Fibroblast of villous mesenchyme (primary cell): ENCODE data around the gene CACNA2D2. TPM values are rescaled to one million over a fixed set of nuclear protein-coding genes. Genes with fewer than 3 reads are reported as not detected.

Source experiments
- DNase-seq: peaks from one replicate; pipeline ENCODE4 v3.0.0-alpha.2; 2010; ENCODE audit warnings: low read depth
- H3K4me3 ChIP-seq: 2 replicates; pipeline ENCODE4 v1.5.1; 2011; ENCODE audit warnings: low read depth, mild to moderate bottlenecking, low read length
- total RNA-seq: library from RNA; depleted of rRNA; stranded (reverse); fragments of >200 nt; gene quantifications from 2 replicates; pipeline ENCODE4 v1.2.3, GENCODE V29; 2012
- TF ChIP-seq, protein P1 (sequence below): IDR thresholded peaks from 2 replicates; pipeline ENCODE4 v1.5.1; 2012; ENCODE audit warnings: low read depth, mild to moderate bottlenecking, low read length; ENCODE audit not compliant: insufficient read depth

Gene CACNA2D2
- total RNA-seq, 1 donor, result not detected

DNA sequence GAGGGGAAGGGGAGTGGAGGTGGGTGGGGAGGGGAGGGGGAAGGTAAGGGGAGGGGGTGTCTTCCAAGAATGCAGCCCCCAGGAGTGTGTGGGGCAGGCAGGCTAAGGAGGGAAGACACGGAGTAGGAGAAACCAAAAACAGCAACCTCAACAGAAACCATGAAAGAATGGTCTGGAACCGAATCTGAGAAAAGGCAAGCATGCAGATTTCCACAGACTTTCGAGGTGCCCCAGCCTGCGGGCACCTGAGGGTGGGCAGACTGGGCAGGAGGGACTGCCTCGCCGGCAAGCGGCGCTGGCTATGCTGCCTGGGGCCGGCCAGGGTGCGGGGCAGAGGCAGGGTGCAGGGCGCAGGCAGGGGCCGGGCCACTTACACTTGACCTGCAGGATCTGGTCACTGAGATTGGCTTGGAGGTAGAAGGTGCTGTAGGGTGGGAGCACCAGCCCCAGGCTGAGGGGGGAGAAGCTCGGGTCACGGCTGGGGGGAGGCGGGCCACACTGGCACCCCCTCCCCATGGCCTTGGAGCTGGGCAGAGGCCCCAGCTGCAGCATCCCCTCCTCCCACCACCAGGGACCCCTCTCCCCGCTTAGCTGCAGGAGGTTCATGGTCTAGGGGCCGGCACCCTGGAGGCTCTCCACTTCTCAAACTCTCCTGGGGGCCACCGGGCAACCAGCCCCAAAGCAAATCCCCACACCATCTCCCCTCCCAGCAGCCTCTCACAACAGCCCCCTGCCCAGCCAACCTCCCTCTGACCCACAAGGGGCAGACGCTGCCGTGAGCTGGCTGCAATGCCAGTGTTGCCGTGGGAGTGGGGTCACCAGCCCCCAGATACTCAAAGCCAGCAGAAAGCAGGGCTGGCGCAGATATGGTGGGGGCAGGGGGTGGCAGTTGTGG, 128.8 kb downstream of the CACNA2D2 start:
- DNase-seq, result no peak
- TF ChIP-seq, protein P1, sequence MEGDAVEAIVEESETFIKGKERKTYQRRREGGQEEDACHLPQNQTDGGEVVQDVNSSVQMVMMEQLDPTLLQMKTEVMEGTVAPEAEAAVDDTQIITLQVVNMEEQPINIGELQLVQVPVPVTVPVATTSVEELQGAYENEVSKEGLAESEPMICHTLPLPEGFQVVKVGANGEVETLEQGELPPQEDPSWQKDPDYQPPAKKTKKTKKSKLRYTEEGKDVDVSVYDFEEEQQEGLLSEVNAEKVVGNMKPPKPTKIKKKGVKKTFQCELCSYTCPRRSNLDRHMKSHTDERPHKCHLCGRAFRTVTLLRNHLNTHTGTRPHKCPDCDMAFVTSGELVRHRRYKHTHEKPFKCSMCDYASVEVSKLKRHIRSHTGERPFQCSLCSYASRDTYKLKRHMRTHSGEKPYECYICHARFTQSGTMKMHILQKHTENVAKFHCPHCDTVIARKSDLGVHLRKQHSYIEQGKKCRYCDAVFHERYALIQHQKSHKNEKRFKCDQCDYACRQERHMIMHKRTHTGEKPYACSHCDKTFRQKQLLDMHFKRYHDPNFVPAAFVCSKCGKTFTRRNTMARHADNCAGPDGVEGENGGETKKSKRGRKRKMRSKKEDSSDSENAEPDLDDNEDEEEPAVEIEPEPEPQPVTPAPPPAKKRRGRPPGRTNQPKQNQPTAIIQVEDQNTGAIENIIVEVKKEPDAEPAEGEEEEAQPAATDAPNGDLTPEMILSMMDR, result no peak
- H3K4me3 ChIP-seq, result no peak overlapping the region

- DNase-seq, result no peak
- no peak overlapping the region for H3K4me3 ChIP-seq
- TF ChIP-seq, protein P1, result no peak
Measured at GRCh38 chr3:50373146-50374051, 130.0 kb downstream of the CACNA2D2 start.

- no peak for DNase-seq
- TF ChIP-seq, protein P1, result no peak
- no peak overlapping the region for H3K4me3 ChIP-seq
Measured at GRCh38 chr3:50372349-50372748, 131.1 kb downstream of the CACNA2D2 start.

DNA sequence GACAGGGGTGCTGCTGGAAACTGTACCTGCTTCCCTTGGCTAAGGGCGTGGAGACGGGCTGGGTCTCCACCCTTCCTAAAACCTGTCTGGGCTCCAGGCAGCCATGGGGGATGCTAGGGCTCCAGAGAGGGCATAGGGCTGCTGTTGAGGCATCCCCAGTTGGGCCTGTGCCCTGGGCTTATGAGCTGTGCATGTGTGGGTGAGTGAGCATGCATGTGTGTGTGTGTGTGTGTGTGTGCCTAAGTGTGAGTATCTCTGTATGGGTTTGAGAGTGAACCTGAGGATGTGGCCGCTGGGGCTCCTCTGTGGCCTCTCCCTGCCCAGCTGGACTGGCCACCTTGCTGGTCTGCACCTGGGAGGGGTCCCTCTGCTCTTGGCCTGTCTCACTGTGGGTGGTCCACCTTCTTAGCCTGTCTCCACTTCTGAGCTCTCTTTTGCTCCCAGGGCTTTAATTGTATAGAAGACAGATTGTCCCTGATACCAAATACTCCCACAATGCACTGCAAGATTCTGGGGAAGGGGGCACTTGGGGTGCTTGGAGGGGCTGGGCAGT, 132.2 kb downstream of the CACNA2D2 start:
- no peak for DNase-seq
- TF ChIP-seq, protein P1, result no peak
- H3K4me3 ChIP-seq, result no peak overlapping the region

DNA sequence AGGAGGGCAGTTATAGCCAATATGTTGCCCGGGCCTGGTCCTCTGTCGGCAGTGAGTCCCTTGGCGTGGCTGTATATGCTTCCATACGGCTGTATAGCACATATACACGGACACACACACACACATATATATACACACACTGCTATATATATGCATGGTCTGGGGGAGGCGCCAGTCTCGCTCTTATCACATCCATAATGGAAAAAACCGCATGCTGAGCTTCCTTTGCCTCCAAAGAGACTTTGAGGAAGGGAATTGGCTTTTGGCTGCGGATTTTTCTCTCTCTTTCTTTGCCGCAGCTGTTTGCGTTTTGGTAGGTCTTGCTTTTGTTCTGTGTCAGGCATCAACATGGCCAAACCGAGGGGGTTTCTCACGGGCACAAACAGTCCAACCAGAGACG, 132.8 kb downstream of the CACNA2D2 start:
- DNase-seq, result peak; percentile 19
- TF ChIP-seq, protein P1, result no peak

GRCh38 chr3:50369012-50369670, 134.3 kb downstream of the CACNA2D2 start:
- TF ChIP-seq, protein P1, result no peak
- no peak overlapping the region for H3K4me3 ChIP-seq
- no peak for DNase-seq

More for the DNA sequence above, 132.8 kb downstream of the CACNA2D2 start:
- no peak overlapping the region for H3K4me3 ChIP-seq
